ENCODE results near the gene POLE.

POLE gene

DNA sequence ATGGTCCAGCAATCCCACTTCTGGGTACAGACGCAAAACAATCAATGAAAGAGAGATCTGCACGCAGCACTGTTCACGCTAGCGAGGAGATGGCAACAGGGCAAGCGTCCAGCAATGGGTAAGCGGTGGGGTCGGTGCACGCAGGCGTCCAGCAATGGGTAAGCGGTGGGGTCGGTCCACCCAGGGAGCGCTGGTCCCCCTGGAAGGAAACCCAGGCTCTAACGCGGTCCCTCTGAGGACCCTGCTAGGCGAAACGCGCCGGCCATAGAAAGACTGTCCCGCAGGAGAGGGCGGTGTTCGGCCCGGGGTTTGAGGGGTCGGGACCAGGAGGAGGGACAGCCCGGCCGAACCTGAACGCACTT lies 22.9 kb upstream of the POLE start:
- Histone ChIP-seq H3K9ac (ENCODE audit: low read length) (peak overlapping the region; percentile 93), H3K4me2 (ENCODE audit: low read length) (peak overlapping the region; percentile 87), H3K4ac (ENCODE audit: low read depth, low read length) (peak overlapping the region; percentile 17), H3K23ac (ENCODE audit: low read length) (peak overlapping the region; percentile 94), H3K18ac (ENCODE audit: low read length) (peak overlapping the region; percentile 2), H3K27ac (ENCODE audit: low read depth, low read length) (peak overlapping the region; percentile 51), H3K36me3 (ENCODE audit: control insufficient read depth, insufficient read depth, low read length) (peaks cover 4% of the 10 kb centered on the region), H3K4me1 (ENCODE audit: control insufficient read depth, low read depth, low read length) (no peaks in the 10 kb centered on the region), H3K79me1 (ENCODE audit: low read length) (peaks cover 10% of the 10 kb centered on the region), H2AK5ac (ENCODE audit: low read length) (peak overlapping the region; percentile 51), H2BK5ac (ENCODE audit: low read length) (no peak overlapping the region), H3K79me2 (ENCODE audit: control insufficient read depth, insufficient read depth, low read length) (peaks cover 26% of the 10 kb centered on the region), H4K8ac (ENCODE audit: low read depth, low read length) (no peak overlapping the region), H3K4me3 (ENCODE audit: low read length) (peak overlapping the region; percentile 84), H2BK120ac (ENCODE audit: low read depth, low read length) (no peak overlapping the region), H3K27me3 (ENCODE audit: insufficient read depth, low read length, poor library complexity) (no peaks in the 10 kb centered on the region), H3K56ac (ENCODE audit: low read length) (peak overlapping the region; percentile 96), H2BK15ac (replicated peaks; ENCODE audit: low read depth) (no peak overlapping the region), H4K5ac (ENCODE audit: low read length) (no peak overlapping the region)
- DNase-seq, result no peak
- no CpG with 5 or more reads among the region's 26 CpGs for WGBS (ENCODE audit: extremely low coverage, insufficient coverage, low lambda C conversion rate)

DNA sequence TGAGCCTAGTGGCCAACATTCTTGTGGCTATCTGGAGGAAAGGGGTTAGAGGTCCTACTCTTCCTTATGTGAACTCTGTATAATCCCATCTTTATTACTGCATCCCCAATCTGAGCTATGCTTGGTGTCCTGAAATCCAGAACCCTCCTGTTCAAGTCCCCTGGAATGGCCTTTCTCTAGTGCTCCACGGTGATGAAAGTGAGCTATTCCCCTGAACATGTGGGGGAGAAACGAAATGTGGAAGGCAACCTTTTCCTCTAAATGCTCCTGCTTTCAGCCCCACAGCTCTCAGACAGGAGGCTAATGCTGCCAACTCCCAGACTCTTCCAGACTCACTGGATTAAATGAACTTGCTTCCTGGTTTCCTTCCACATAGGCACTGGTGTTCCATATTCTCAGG lies 21.0 kb upstream of the POLE start:
- Histone ChIP-seq H3K79me2 (ENCODE audit: control insufficient read depth, insufficient read depth, low read length) (peaks cover 13% of the 10 kb centered on the region), H4K5ac (ENCODE audit: low read length) (no peak overlapping the region), H4K8ac (ENCODE audit: low read depth, low read length) (no peak overlapping the region), H3K9ac (ENCODE audit: low read length) (no peak overlapping the region), H3K27me3 (ENCODE audit: insufficient read depth, low read length, poor library complexity) (no peaks in the 10 kb centered on the region), H2BK120ac (ENCODE audit: low read depth, low read length) (no peak overlapping the region), H3K18ac (ENCODE audit: low read length) (no peak overlapping the region), H3K4ac (ENCODE audit: low read depth, low read length) (no peak overlapping the region), H3K23ac (ENCODE audit: low read length) (no peak overlapping the region), H3K27ac (ENCODE audit: low read depth, low read length) (no peak overlapping the region), H3K79me1 (ENCODE audit: low read length) (peaks cover 4% of the 10 kb centered on the region), H3K4me2 (ENCODE audit: low read length) (no peak overlapping the region), H2BK5ac (ENCODE audit: low read length) (no peak overlapping the region), H2AK5ac (ENCODE audit: low read length) (no peak overlapping the region), H3K36me3 (ENCODE audit: control insufficient read depth, insufficient read depth, low read length) (no peaks in the 10 kb centered on the region), H3K56ac (ENCODE audit: low read length) (no peak overlapping the region), H3K4me3 (ENCODE audit: low read length) (no peak overlapping the region), H3K4me1 (ENCODE audit: control insufficient read depth, low read depth, low read length) (no peaks in the 10 kb centered on the region), H2BK15ac (replicated peaks; ENCODE audit: low read depth) (no peak overlapping the region)
- no CpG with 5 or more reads among the region's 2 CpGs for WGBS (ENCODE audit: extremely low coverage, insufficient coverage, low lambda C conversion rate)
- DNase-seq, result no peak

DNA sequence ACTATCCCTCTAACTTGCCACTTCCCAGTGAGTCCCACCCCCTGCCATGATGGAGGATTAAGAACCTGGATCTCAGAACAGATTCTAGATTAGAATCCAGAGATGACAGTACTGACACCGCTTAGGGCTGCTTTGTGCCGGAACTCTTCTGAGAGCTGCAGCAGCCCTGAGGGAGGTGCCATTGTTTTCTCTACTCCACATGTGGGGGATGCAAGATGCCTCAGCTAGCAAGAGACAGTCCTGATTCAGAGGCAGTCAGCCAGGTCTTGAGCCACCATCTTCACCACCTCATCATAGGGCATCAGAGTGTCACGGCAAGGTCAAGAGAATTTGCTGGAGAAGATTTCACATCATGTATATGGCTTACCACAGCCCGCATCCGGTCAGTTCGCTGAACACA lies 20.1 kb upstream of the POLE start:
- H4K5ac ChIP-seq (ENCODE audit: low read length), result no peak overlapping the region
- DNase-seq, result peak; percentile 65
- no peak overlapping the region for H2BK120ac ChIP-seq (ENCODE audit: low read depth, low read length)
- H2BK5ac ChIP-seq (ENCODE audit: low read length), result no peak overlapping the region
- H2BK15ac ChIP-seq (replicated peaks; ENCODE audit: low read depth), result no peak overlapping the region
- H2AK5ac ChIP-seq (ENCODE audit: low read length), result no peak overlapping the region
- H4K8ac ChIP-seq (ENCODE audit: low read depth, low read length), result no peak overlapping the region
- H3K79me1 ChIP-seq (ENCODE audit: low read length), result peaks cover 3% of the 10 kb centered on the region
- H3K27ac ChIP-seq (ENCODE audit: low read depth, low read length), result no peak overlapping the region
- H3K4ac ChIP-seq (ENCODE audit: low read depth, low read length), result no peak overlapping the region
- H3K9ac ChIP-seq (ENCODE audit: low read length), result no peak overlapping the region
- H3K4me3 ChIP-seq (ENCODE audit: low read length), result no peak overlapping the region
- no CpG with 5 or more reads among the region's 6 CpGs for WGBS (ENCODE audit: extremely low coverage, insufficient coverage, low lambda C conversion rate)
- no peaks in the 10 kb centered on the region for H3K4me1 ChIP-seq (ENCODE audit: control insufficient read depth, low read depth, low read length)
- no peak overlapping the region for H3K18ac ChIP-seq (ENCODE audit: low read length)
- H3K23ac ChIP-seq (ENCODE audit: low read length), result no peak overlapping the region
- no peak overlapping the region for H3K4me2 ChIP-seq (ENCODE audit: low read length)
- no peak overlapping the region for H3K56ac ChIP-seq (ENCODE audit: low read length)
- no peaks in the 10 kb centered on the region for H3K27me3 ChIP-seq (ENCODE audit: insufficient read depth, low read length, poor library complexity)
- peaks cover 10% of the 10 kb centered on the region for H3K79me2 ChIP-seq (ENCODE audit: control insufficient read depth, insufficient read depth, low read length)
- no peaks in the 10 kb centered on the region for H3K36me3 ChIP-seq (ENCODE audit: control insufficient read depth, insufficient read depth, low read length)

DNA sequence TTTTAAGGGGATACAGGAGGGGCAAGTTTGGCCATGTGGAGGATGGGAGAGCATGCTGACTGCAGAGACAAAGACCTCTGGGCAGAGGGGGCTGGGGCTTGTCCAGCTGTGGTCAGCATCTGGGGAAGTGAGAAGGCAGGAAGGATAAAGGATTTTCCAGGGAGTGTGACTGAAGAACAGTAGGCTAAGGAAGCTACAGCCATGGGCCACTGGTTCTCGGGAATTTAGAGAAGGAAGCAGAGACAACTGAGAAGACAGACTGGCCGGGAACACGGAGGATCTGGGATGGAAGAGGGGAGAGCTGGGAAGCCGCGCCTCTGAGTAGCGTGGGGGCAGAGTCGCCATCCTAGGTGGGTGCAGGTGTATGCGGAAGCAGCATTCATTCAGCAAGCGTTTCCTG lies 16.5 kb upstream of the POLE start:
- no peak overlapping the region for H4K5ac ChIP-seq (ENCODE audit: low read length)
- no peak overlapping the region for H2BK15ac ChIP-seq (replicated peaks; ENCODE audit: low read depth)
- H3K4ac ChIP-seq (ENCODE audit: low read depth, low read length), result no peak overlapping the region
- no peak overlapping the region for H3K23ac ChIP-seq (ENCODE audit: low read length)
- no peaks in the 10 kb centered on the region for H3K79me1 ChIP-seq (ENCODE audit: low read length)
- H3K18ac ChIP-seq (ENCODE audit: low read length), result no peak overlapping the region
- H3K4me1 ChIP-seq (ENCODE audit: control insufficient read depth, low read depth, low read length), result no peaks in the 10 kb centered on the region
- H3K79me2 ChIP-seq (ENCODE audit: control insufficient read depth, insufficient read depth, low read length), result no peaks in the 10 kb centered on the region
- no peak overlapping the region for H2BK5ac ChIP-seq (ENCODE audit: low read length)
- H2AK5ac ChIP-seq (ENCODE audit: low read length), result no peak overlapping the region
- DNase-seq, result no peak
- no peak overlapping the region for H3K4me3 ChIP-seq (ENCODE audit: low read length)
- no peak overlapping the region for H3K9ac ChIP-seq (ENCODE audit: low read length)
- no peak overlapping the region for H2BK120ac ChIP-seq (ENCODE audit: low read depth, low read length)
- H4K8ac ChIP-seq (ENCODE audit: low read depth, low read length), result no peak overlapping the region
- H3K36me3 ChIP-seq (ENCODE audit: control insufficient read depth, insufficient read depth, low read length), result peaks cover 4% of the 10 kb centered on the region
- H3K56ac ChIP-seq (ENCODE audit: low read length), result no peak overlapping the region
- no peak overlapping the region for H3K27ac ChIP-seq (ENCODE audit: low read depth, low read length)
- WGBS (ENCODE audit: extremely low coverage, insufficient coverage, low lambda C conversion rate), result no CpG with 5 or more reads among the region's 9 CpGs
- no peaks in the 10 kb centered on the region for H3K27me3 ChIP-seq (ENCODE audit: insufficient read depth, low read length, poor library complexity)
- H3K4me2 ChIP-seq (ENCODE audit: low read length), result no peak overlapping the region

DNA sequence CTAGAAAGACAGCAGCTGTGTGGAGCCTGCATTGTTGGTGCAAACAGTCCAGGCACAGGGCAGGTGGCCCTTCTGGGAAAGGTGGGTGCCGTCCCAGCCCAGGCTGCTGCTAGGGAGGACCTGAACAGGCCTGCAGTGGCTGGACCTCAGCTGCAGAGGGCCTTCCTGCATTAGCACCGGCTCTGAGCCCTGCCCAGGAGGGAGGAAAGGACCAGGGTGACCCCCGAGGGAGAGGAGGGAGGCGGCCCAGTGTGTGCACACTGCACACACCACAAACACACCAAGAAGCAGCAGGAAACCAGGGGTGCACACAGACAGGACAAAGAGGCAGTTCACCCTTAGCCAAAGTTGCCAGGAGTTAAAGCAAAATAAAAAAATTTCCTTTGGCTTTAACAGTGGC lies 15.5 kb upstream of the POLE start:
- no peak for DNase-seq
- no CpG with 5 or more reads among the region's 4 CpGs for WGBS (ENCODE audit: extremely low coverage, insufficient coverage, low lambda C conversion rate)
- H3K9ac ChIP-seq (ENCODE audit: low read length), result no peak overlapping the region
- H3K4me1 ChIP-seq (ENCODE audit: control insufficient read depth, low read depth, low read length), result no peaks in the 10 kb centered on the region
- no peak overlapping the region for H3K4me3 ChIP-seq (ENCODE audit: low read length)
- no peak overlapping the region for H2BK15ac ChIP-seq (replicated peaks; ENCODE audit: low read depth)
- no peak overlapping the region for H3K4me2 ChIP-seq (ENCODE audit: low read length)
- H3K56ac ChIP-seq (ENCODE audit: low read length), result no peak overlapping the region
- no peak overlapping the region for H3K18ac ChIP-seq (ENCODE audit: low read length)
- H2BK120ac ChIP-seq (ENCODE audit: low read depth, low read length), result no peak overlapping the region
- no peaks in the 10 kb centered on the region for H3K79me2 ChIP-seq (ENCODE audit: control insufficient read depth, insufficient read depth, low read length)
- peaks cover 4% of the 10 kb centered on the region for H3K36me3 ChIP-seq (ENCODE audit: control insufficient read depth, insufficient read depth, low read length)
- no peak overlapping the region for H3K4ac ChIP-seq (ENCODE audit: low read depth, low read length)
- H3K27ac ChIP-seq (ENCODE audit: low read depth, low read length), result no peak overlapping the region
- no peak overlapping the region for H2AK5ac ChIP-seq (ENCODE audit: low read length)
- no peak overlapping the region for H4K5ac ChIP-seq (ENCODE audit: low read length)
- H3K23ac ChIP-seq (ENCODE audit: low read length), result no peak overlapping the region
- no peaks in the 10 kb centered on the region for H3K27me3 ChIP-seq (ENCODE audit: insufficient read depth, low read length, poor library complexity)
- no peak overlapping the region for H4K8ac ChIP-seq (ENCODE audit: low read depth, low read length)
- H3K79me1 ChIP-seq (ENCODE audit: low read length), result no peaks in the 10 kb centered on the region
- no peak overlapping the region for H2BK5ac ChIP-seq (ENCODE audit: low read length)

GRCh38 chr12:132700212-132700822 lies 13.2 kb upstream of the POLE start:
- Histone ChIP-seq H3K4me1 (ENCODE audit: control insufficient read depth, low read depth, low read length) (no peaks in the 10 kb centered on the region), H4K5ac (ENCODE audit: low read length) (no peak overlapping the region), H2BK120ac (ENCODE audit: low read depth, low read length) (no peak overlapping the region), H3K36me3 (ENCODE audit: control insufficient read depth, insufficient read depth, low read length) (peaks cover 7% of the 10 kb centered on the region), H3K23ac (ENCODE audit: low read length) (no peak overlapping the region), H3K79me1 (ENCODE audit: low read length) (no peaks in the 10 kb centered on the region), H3K4me2 (ENCODE audit: low read length) (no peak overlapping the region), H3K27me3 (ENCODE audit: insufficient read depth, low read length, poor library complexity) (no peaks in the 10 kb centered on the region), H3K27ac (ENCODE audit: low read depth, low read length) (no peak overlapping the region), H3K79me2 (ENCODE audit: control insufficient read depth, insufficient read depth, low read length) (no peaks in the 10 kb centered on the region), H2BK15ac (replicated peaks; ENCODE audit: low read depth) (no peak overlapping the region), H3K56ac (ENCODE audit: low read length) (no peak overlapping the region), H2AK5ac (ENCODE audit: low read length) (no peak overlapping the region), H3K9ac (ENCODE audit: low read length) (no peak overlapping the region), H2BK5ac (ENCODE audit: low read length) (no peak overlapping the region), H4K8ac (ENCODE audit: low read depth, low read length) (no peak overlapping the region), H3K18ac (ENCODE audit: low read length) (no peak overlapping the region), H3K4me3 (ENCODE audit: low read length) (no peak overlapping the region), H3K4ac (ENCODE audit: low read depth, low read length) (no peak overlapping the region)
- no CpG with 5 or more reads among the region's 10 CpGs for WGBS (ENCODE audit: extremely low coverage, insufficient coverage, low lambda C conversion rate)
- no peak for DNase-seq

All from mesendoderm (in vitro differentiated cells).